Raji (cell line): Measurements from ENCODE around the gene CLDND2.

Source experiments
- POLR2A ChIP-seq: IDR thresholded peaks from 2 replicates; pipeline ENCODE4 v1.6.1; 2011; ENCODE audit warnings: low read depth, low read length, control low read depth; ENCODE audit not compliant: insufficient read depth

Gene CLDND2

GRCh38 chr19:51389143-51389542 is 20.3 kb upstream of the CLDND2 start:
- TF ChIP-seq POLR2A = no peak

- no peak for TF ChIP-seq POLR2A
Measured at GRCh38 chr19:51387924-51388389, 19.2 kb upstream of the CLDND2 start, which contains the start of gene LIM2. TSS of gene LIM2 (minus strand) at chr19:51387974. CDS start at chr19:51387443, 531 bp downstream.

- TF ChIP-seq POLR2A = no peak
Measured at GRCh38 chr19:51386882-51387520, 18.2 kb upstream of the CLDND2 start.

GRCh38 chr19:51382004-51382403 is 13.2 kb upstream of the CLDND2 start:
- no peak for TF ChIP-seq POLR2A

GRCh38 chr19:51380379-51380778 is 11.6 kb upstream of the CLDND2 start:
- no peak for TF ChIP-seq POLR2A

- TF ChIP-seq POLR2A = no peak
Measured at GRCh38 chr19:51377422-51377821, 8.6 kb upstream of the CLDND2 start.

- no peak for TF ChIP-seq POLR2A
Measured at GRCh38 chr19:51375504-51376221, 6.9 kb upstream of the CLDND2 start.

- peak; percentile 46; the same call in 1 of the 2 replicates for TF ChIP-seq POLR2A
Measured at GRCh38 chr19:51372649-51373504, 4.1 kb upstream of the CLDND2 start, which contains the start of gene NKG7. TSS of gene NKG7 (minus strand) at chr19:51372654. CDS start at chr19:51372535, 119 bp downstream.

GRCh38 chr19:51372021-51372648 is 3.3 kb upstream of the CLDND2 start:
- TF ChIP-seq POLR2A = peak; percentile 22

GRCh38 chr19:51371186-51371690 is 2.4 kb upstream of the CLDND2 start:
- no peak for TF ChIP-seq POLR2A

- peak; percentile 43 for TF ChIP-seq POLR2A
Measured at GRCh38 chr19:51370230-51370629, 1.4 kb upstream of the CLDND2 start.

- TF ChIP-seq POLR2A = peak; percentile 94
Measured at GRCh38 chr19:51367565-51368365, 1.0 kb downstream of the CLDND2 start.

- peak; percentile 86; the same call in 1 of the 2 replicates for TF ChIP-seq POLR2A
Measured at GRCh38 chr19:51367255-51367564, 1.6 kb downstream of the CLDND2 start.
